Mesothelial cell of epicardium (in vitro differentiated cells): ENCODE results near the gene NOL6. TPM values are rescaled to one million over a fixed set of nuclear protein-coding genes. Genes with fewer than 3 reads are reported as not detected.

Experiments used
- DNase-seq, 2 experiments: peaks; one replicate each; pipeline ENCODE4 v3.0.0; 2021; ENCODE audit warnings: low spot score in 2 of 2; ENCODE audit not compliant: unreplicated experiment in 2 of 2
- H3K27ac Mint-ChIP-seq: 2 replicates; pipeline ENCODE4 v1.8.0; 2021; ENCODE audit warnings: mixed read lengths
- H3K27me3 Mint-ChIP-seq: 2 replicates; pipeline ENCODE4 v1.8.0; 2021; ENCODE audit warnings: low read depth, mixed read lengths
- H3K36me3 Mint-ChIP-seq: 2 replicates; pipeline ENCODE4 v1.8.0; 2021; ENCODE audit warnings: mixed read lengths
- H3K4me1 Mint-ChIP-seq: 2 replicates; pipeline ENCODE4 v1.8.0; 2021; ENCODE audit warnings: mixed read lengths
- H3K4me3 Mint-ChIP-seq: 2 replicates; pipeline ENCODE4 v1.8.0; 2021; ENCODE audit warnings: mild to moderate bottlenecking, moderate library complexity, mixed read lengths
- H3K9me3 Mint-ChIP-seq: 2 replicates; pipeline ENCODE4 v1.8.0; 2021; ENCODE audit warnings: mixed read lengths
- CTCF ChIP-seq: fragments of 200-600 bp; sonication (generic); IDR thresholded peaks from one replicate; pipeline ENCODE4 v1.5.0; 2021; ENCODE audit warnings: antibody characterized with exemption; ENCODE audit not compliant: unreplicated experiment
- microRNA-seq: library from miRNA; unstranded; fragments of <30 nt; microRNA quantifications from one replicate; pipeline ENCODE4 v1.2.0, GENCODE V29; 2021; ENCODE audit warnings: inconsistent platforms, mixed read lengths
- total RNA-seq: library from RNA; stranded (reverse); gene quantifications from 3 replicates; pipeline ENCODE4 v1.2.1, GENCODE V29; 2021

The NOL6 gene
- total RNA-seq, 1 donor from 2014 or later: 37.9 TPM

- DNase-seq: no peak
- Mint-ChIP-seq H3K36me3 (no peaks in the 10 kb centered on the region), H3K4me1 (peaks cover 9% of the 10 kb centered on the region), H3K4me3 (no peak overlapping the region), H3K27me3 (peaks cover 8% of the 10 kb centered on the region), H3K27ac (no peak overlapping the region), H3K9me3 (no peaks in the 10 kb centered on the region)
- TF ChIP-seq CTCF: no peak
Measured at GRCh38 chr9:33418090-33418489, 55.6 kb downstream of the NOL6 start.

- DNase-seq: no peak
- no peaks in the 10 kb centered on the region for H3K9me3 Mint-ChIP-seq
- H3K27me3 Mint-ChIP-seq: peaks cover 8% of the 10 kb centered on the region
- H3K36me3 Mint-ChIP-seq: no peaks in the 10 kb centered on the region
- no peak for TF ChIP-seq CTCF
- no peak overlapping the region for H3K4me3 Mint-ChIP-seq
- peaks cover 9% of the 10 kb centered on the region for H3K4me1 Mint-ChIP-seq
- H3K27ac Mint-ChIP-seq: no peak overlapping the region
Measured at GRCh38 chr9:33416996-33417395, 56.7 kb downstream of the NOL6 start.

GRCh38 chr9:33415501-33416038 is 58.2 kb downstream of the NOL6 start:
- Mint-ChIP-seq H3K4me3 (no peak overlapping the region), H3K27me3 (peaks cover 8% of the 10 kb centered on the region), H3K4me1 (peaks cover 9% of the 10 kb centered on the region), H3K36me3 (no peaks in the 10 kb centered on the region), H3K9me3 (no peaks in the 10 kb centered on the region), H3K27ac (no peak overlapping the region)
- peak; percentile 39 to 66 for DNase-seq
- TF ChIP-seq CTCF: peak; percentile 55

GRCh38 chr9:33414889-33415500 is 58.7 kb downstream of the NOL6 start:
- H3K4me1 Mint-ChIP-seq: peaks cover 9% of the 10 kb centered on the region
- no peak for TF ChIP-seq CTCF
- no peak for DNase-seq
- H3K27ac Mint-ChIP-seq: no peak overlapping the region
- H3K27me3 Mint-ChIP-seq: peaks cover 3% of the 10 kb centered on the region
- H3K4me3 Mint-ChIP-seq: no peak overlapping the region
- H3K36me3 Mint-ChIP-seq: no peaks in the 10 kb centered on the region
- H3K9me3 Mint-ChIP-seq: no peaks in the 10 kb centered on the region

- Mint-ChIP-seq H3K27me3 (no peaks in the 10 kb centered on the region), H3K27ac (no peak overlapping the region), H3K36me3 (no peaks in the 10 kb centered on the region), H3K4me1 (peaks cover 9% of the 10 kb centered on the region), H3K9me3 (no peaks in the 10 kb centered on the region), H3K4me3 (no peak overlapping the region)
- no peak for DNase-seq
- TF ChIP-seq CTCF: no peak
Measured at GRCh38 chr9:33414268-33414667, 59.5 kb downstream of the NOL6 start.

Small RNA genes within 50 kb of the gene (microRNA-seq; reads per million reads assigned to microRNA genes)
- gene MIR6851: 1.5 reads per million

Other genes starting within 250 kb of the NOL6 start
- gene SPINK4, start 233.8 kb downstream of the NOL6 start, total RNA-seq: not detected in 3 replicates
- gene BAG1, start 209.2 kb downstream of the NOL6 start, total RNA-seq: 48.0 to 49.6 TPM (median 48.4 TPM) in 3 replicates
- gene CHMP5, start 208.9 kb downstream of the NOL6 start, total RNA-seq: 49.1 to 50.2 TPM (median 49.4 TPM) in 3 replicates
- gene NFX1, start 183.4 kb downstream of the NOL6 start, total RNA-seq: 28.7 to 30.2 TPM (median 29.4 TPM) in 3 replicates
- gene AQP7, start 71.4 kb downstream of the NOL6 start, total RNA-seq: 0.44 to 1.7 TPM (median 1.3 TPM) in 3 replicates
- gene AQP3, start 26.3 kb downstream of the NOL6 start, total RNA-seq: 0.93 to 1.5 TPM (median 1.3 TPM) in 3 replicates
- 0.82 to 3.2 TPM (median 1.6 TPM) in 3 replicates for gene ANKRD18B, start 50.3 kb upstream of the NOL6 start, total RNA-seq